A549 (cell line): ENCODE measurements around the gene FAM47E. TPM values are rescaled to one million over a fixed set of nuclear protein-coding genes. Genes with fewer than 3 reads are reported as not detected.

ENCODE experiments used
- ATAC-seq, 2 experiments: fragments of 200-7000 bp in 1 of 2; fragments of >200 bp in 1 of 2; cut with Nextera tagmentation in 1 of 2; cut with Tn5 transposase in 1 of 2; 3 replicates each; pipeline versions ENCODE4 v1.8.0 to v1.9.1; 2018 to 2020; ENCODE audit warnings: mild to moderate bottlenecking in 1 of 2, moderate library complexity in 1 of 2
- CTCF ChIA-PET: fragments of 300-600 bp; sonication (Branson Sonifier 250); formaldehyde crosslinking; extraction: SDS; loops from one replicate; lab custom pipeline; 2021; ENCODE audit warnings: antibody characterized with exemption, inconsistent platforms; lab: Yijun Ruan, JAX
- POLR2A ChIA-PET: fragments of 350-600 bp; formaldehyde crosslinking; extraction: SDS; loops from one replicate; lab custom pipeline; 2021; ENCODE audit warnings: antibody characterized with exemption, inconsistent platforms; lab: Yijun Ruan, JAX
- DNase-seq, 2 experiments: peaks; one replicate each; pipeline versions ENCODE4 v3.0.0 to v3.0.0-alpha.2; 2011 to 2016; ENCODE audit warnings: low read depth in 1 of 2, low spot score in 1 of 2
- FAIRE-seq: peaks from 2 replicates; lab custom pipeline; 2011; peaks lifted over from hg19 to GRCh38; lab: Jason Lieb, UNC
- H3K27ac ChIP-seq, 2 experiments: fragments of >200 bp; sonication (Bioruptor Twin); formaldehyde crosslinking; 3 replicates each; pipeline ENCODE4 v1.5.1; 2016 to 2017
- H3K4me1 ChIP-seq: fragments of >200 bp; sonication (Bioruptor Twin); formaldehyde crosslinking; 3 replicates; pipeline ENCODE4 v1.6.1; 2016
- H3K4me2 ChIP-seq: fragments of >200 bp; sonication (Bioruptor Twin); formaldehyde crosslinking; 3 replicates; pipeline ENCODE4 v1.6.1; 2016
- H3K4me3 ChIP-seq: fragments of >200 bp; sonication (Bioruptor Twin); formaldehyde crosslinking; 3 replicates; pipeline ENCODE4 v1.5.1; 2016
- H3K9me3 ChIP-seq: fragments of >200 bp; sonication (Bioruptor Twin); formaldehyde crosslinking; 3 replicates; pipeline ENCODE4 v1.6.1; 2016
- BHLHE40 ChIP-seq: IDR thresholded peaks from 2 replicates; pipeline ENCODE4 v1.6.1; 2012; ENCODE audit warnings: low read depth, low read length, inconsistent platforms
- CHD4 ChIP-seq: fragments of 200-600 bp; sonication (generic); IDR thresholded peaks from 2 replicates; pipeline ENCODE4 v1.6.1; 2016; ENCODE audit warnings: antibody characterized with exemption, mild to moderate bottlenecking, borderline replicate concordance
- HES2 ChIP-seq: fragments of >200 bp; sonication (Bioruptor Twin); formaldehyde crosslinking; IDR thresholded peaks from 2 replicates; pipeline ENCODE4 v1.6.1; 2016
- HEYL ChIP-seq: fragments of 250-450 bp; sonication (Bioruptor Pico); IDR thresholded peaks from 2 replicates; pipeline ENCODE4 v1.8.0; 2021; ENCODE audit warnings: mild to moderate bottlenecking, moderate library complexity
- HOXA7 ChIP-seq: fragments of 250-450 bp; sonication (Bioruptor Pico); IDR thresholded peaks from 2 replicates; pipeline ENCODE4 v1.5.0; 2020; ENCODE audit warnings: mild to moderate bottlenecking, moderate library complexity
- HOXB5 ChIP-seq: fragments of 250-450 bp; sonication (Bioruptor Pico); IDR thresholded peaks from 2 replicates; pipeline ENCODE4 v1.5.0; 2020; ENCODE audit warnings: mild to moderate bottlenecking, moderate library complexity
- JUNB ChIP-seq: fragments of >200 bp; sonication (Bioruptor Twin); formaldehyde crosslinking; IDR thresholded peaks from 2 replicates; pipeline ENCODE4 v1.6.1; 2016
- KDM1A ChIP-seq: fragments of 200-600 bp; sonication (generic); IDR thresholded peaks from 2 replicates; pipeline ENCODE4 v1.6.1; 2016; ENCODE audit warnings: low read depth, mild to moderate bottlenecking
- NPAS2 ChIP-seq: fragments of 250-450 bp; sonication (Bioruptor Pico); IDR thresholded peaks from 2 replicates; pipeline ENCODE4 v1.8.0; 2022; ENCODE audit warnings: mild to moderate bottlenecking, moderate library complexity, borderline replicate concordance
- PHF8 ChIP-seq: fragments of 200-600 bp; sonication (generic); IDR thresholded peaks from 2 replicates; pipeline ENCODE4 v1.6.1; 2016; ENCODE audit warnings: low read depth, mild to moderate bottlenecking, antibody characterized with exemption, moderate library complexity, borderline replicate concordance
- POLR2A ChIP-seq: IDR thresholded peaks from 2 replicates; pipeline ENCODE4 v1.6.1; 2012; ENCODE audit warnings: mild to moderate bottlenecking, low read length
- RAD21 ChIP-seq, 2 experiments: fragments of >200 bp in 1 of 2; sonication (Bioruptor Twin) in 1 of 2; formaldehyde crosslinking in 1 of 2; IDR thresholded peaks in 1 of 2; conservative IDR thresholded peaks in 1 of 2; 2 replicates in 1 of 2; 3 replicates in 1 of 2; pipeline ENCODE4 v1.6.1; 2012 to 2018; ENCODE audit warnings: inconsistent platforms in 1 of 2
- TFCP2L1 ChIP-seq: fragments of 250-450 bp; sonication (Bioruptor Pico); IDR thresholded peaks from 2 replicates; pipeline ENCODE4 v1.5.0; 2021; ENCODE audit warnings: mild to moderate bottlenecking
- ZFP36 ChIP-seq: fragments of 450-650 bp; IDR thresholded peaks from 2 replicates; pipeline ENCODE4 v1.6.1; 2014; ENCODE audit warnings: borderline replicate concordance; ENCODE audit not compliant: partially characterized antibody
- ZNF302 ChIP-seq: fragments of 250-450 bp; sonication (Bioruptor Pico); IDR thresholded peaks from 2 replicates; pipeline ENCODE4 v1.9.0; 2021; ENCODE audit warnings: inconsistent platforms, mild to moderate bottlenecking, moderate library complexity
- ZSCAN20 ChIP-seq: fragments of 250-450 bp; sonication (Bioruptor Pico); IDR thresholded peaks from 2 replicates; pipeline ENCODE4 v1.8.0; 2022; ENCODE audit warnings: mild to moderate bottlenecking, moderate library complexity
- WGBS: methylation state at CpG from one replicate; pipeline ENCODE4 v1.1.6; 2017; ENCODE audit errors: missing lambda C conversion rate; 5-methylcytosine and 5-hydroxymethylcytosine counted together
- polyA plus RNA-seq, 4 experiments: library from polyadenylated mRNA; depleted of rRNA in 3 of 4; stranded (reverse); fragments of >200 nt; fragmentation: RNase III in 1 of 4; extraction: RNeasy Plus Mini Kit Qiagen cat#74134 plus additional on column Dnase treatment in 1 of 4; gene quantifications; 2 replicates in 3 of 4; 3 replicates in 1 of 4; pipeline ENCODE4 v1.2.3, GENCODE V29; 2011 to 2017
- TF ChIP-seq, protein P1 (sequence below): fragments of 150-350 bp; IDR thresholded peaks from 2 replicates; pipeline ENCODE4 v1.6.1; 2014; ENCODE audit warnings: low read depth, mild to moderate bottlenecking, low read length
- TF ChIP-seq, protein P2 (sequence below): fragments of 250-450 bp; sonication (Bioruptor Pico); IDR thresholded peaks from 2 replicates; pipeline ENCODE4 v1.5.0; 2021; ENCODE audit warnings: mild to moderate bottlenecking, moderate library complexity, borderline replicate concordance

The FAM47E gene
- polyA plus RNA-seq, 2 of the 4 experiments (the other 2 are of a cell fraction): 0.23 to 0.85 TPM

DNA sequence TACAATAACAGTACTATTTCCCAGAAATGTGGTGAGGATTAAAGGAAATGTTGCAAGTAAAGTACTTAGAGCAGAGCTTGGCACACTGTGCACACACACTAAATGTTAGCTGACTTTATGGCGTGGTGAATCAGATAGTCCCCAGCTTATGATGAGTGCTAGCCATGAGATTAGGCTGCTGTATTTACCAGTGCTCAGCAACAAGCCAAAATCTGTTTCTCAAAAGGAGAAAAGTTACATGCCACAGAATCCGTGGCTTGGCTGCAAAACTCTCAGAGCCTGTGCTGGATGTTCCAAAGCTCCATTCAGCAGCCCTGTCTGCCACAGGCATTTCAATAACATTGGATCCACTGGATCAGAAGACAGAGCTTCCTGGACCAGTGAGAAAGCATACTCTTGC lies 42.3 kb downstream of the FAM47E start:
- ATAC-seq: no peak

DNA sequence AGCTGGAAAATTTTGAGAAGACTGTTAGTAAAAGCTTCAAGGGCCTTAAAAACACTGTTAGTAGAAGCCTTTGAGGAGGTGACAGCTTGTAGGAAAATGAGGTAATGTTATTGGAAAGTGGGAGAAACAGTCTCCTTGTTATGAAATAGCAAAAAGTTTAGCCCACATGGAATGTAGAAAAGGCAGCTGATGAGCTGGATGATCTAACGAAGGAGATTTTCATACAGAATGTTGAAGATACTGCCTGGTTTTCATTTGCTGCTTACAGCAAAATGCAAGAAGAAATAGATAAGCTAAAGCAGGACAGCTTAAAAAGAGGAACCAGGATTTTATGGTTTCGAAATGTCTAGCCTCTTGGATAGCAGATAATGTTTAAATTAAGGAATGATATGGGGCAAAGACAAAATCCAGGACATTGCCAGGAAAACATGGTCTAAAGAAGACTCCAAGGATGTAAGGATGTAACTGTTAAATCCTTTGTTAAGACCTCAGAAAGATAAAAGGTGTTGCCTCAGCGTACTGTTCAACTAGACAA lies 44.8 kb downstream of the FAM47E start:
- POLR2A ChIA-PET: no interaction called here
- CTCF ChIA-PET: interaction anchor here (1.9 kb wide), 1 partner anchor 10 kb away, joined by 12 read pairs; the partner anchor contains the start of gene STBD1
- DNase-seq (no peak), ATAC-seq (no peak), FAIRE-seq (no peak)
- TF ChIP-seq, protein P1, sequence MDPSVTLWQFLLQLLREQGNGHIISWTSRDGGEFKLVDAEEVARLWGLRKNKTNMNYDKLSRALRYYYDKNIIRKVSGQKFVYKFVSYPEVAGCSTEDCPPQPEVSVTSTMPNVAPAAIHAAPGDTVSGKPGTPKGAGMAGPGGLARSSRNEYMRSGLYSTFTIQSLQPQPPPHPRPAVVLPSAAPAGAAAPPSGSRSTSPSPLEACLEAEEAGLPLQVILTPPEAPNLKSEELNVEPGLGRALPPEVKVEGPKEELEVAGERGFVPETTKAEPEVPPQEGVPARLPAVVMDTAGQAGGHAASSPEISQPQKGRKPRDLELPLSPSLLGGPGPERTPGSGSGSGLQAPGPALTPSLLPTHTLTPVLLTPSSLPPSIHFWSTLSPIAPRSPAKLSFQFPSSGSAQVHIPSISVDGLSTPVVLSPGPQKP: no peak
- TF ChIP-seq JUNB (no peak), ZSCAN20 (CRISPR knock-in tag) (no peak), CHD4 (no peak), PHF8 (no peak), HES2 (no peak), ZFP36 (no peak), HEYL (no peak)
- H3K4me1 ChIP-seq: peaks cover 8% of the 10 kb centered on the region; the same call in 2 of the 3 replicates
- 53% methylated on average over 3 of the region's 3 CpGs for WGBS
- H3K27ac ChIP-seq: no peak overlapping the region
- no peak overlapping the region for H3K4me2 ChIP-seq
- peaks cover 17% of the 10 kb centered on the region; the same call in 2 of the 3 replicates for H3K9me3 ChIP-seq
- H3K4me3 ChIP-seq: no peak overlapping the region

More for the DNA sequence above, 42.3 kb downstream of the FAM47E start:
- H3K4me3 ChIP-seq: no peak overlapping the region
- H3K4me2 ChIP-seq: no peak overlapping the region
- ChIA-PET POLR2A (no interaction called here), CTCF (interaction anchor here (0.9 to 1.8 kb wide), 2 partner anchors 84 to 114 kb away, joined by 3 to 6 read pairs; no protein-coding TSS in a partner anchor)
- DNase-seq (no peak), FAIRE-seq (no peak)
- H3K4me1 ChIP-seq: no peaks in the 10 kb centered on the region
- H3K9me3 ChIP-seq: peaks cover 15% of the 10 kb centered on the region; the same call in 2 of the 3 replicates
- TF ChIP-seq NPAS2 (CRISPR knock-in tag): no peak
- no peak for TF ChIP-seq PHF8
- H3K27ac ChIP-seq: no peak overlapping the region
- 45% methylated on average over 2 of the region's 2 CpGs for WGBS

GRCh38 chr4:76298227-76298626 lies 46.7 kb downstream of the FAM47E start:
- POLR2A ChIA-PET: no interaction called here
- no peak overlapping the region for H3K27ac ChIP-seq

More at GRCh38 chr4:76298227-76298626, 46.7 kb downstream of the FAM47E start:
- no peak for TF ChIP-seq BHLHE40
- TF ChIP-seq, protein P1: no peak
- TF ChIP-seq TFCP2L1 (CRISPR knock-in tag): no peak
- TF ChIP-seq NPAS2 (CRISPR knock-in tag): no peak
- TF ChIP-seq KDM1A: no peak
- no peak for TF ChIP-seq HEYL
- TF ChIP-seq POLR2A: no peak
- no peak for TF ChIP-seq HOXB5 (CRISPR knock-in tag)
- TF ChIP-seq ZNF302 (CRISPR knock-in tag): no peak
- TF ChIP-seq, protein P2, sequence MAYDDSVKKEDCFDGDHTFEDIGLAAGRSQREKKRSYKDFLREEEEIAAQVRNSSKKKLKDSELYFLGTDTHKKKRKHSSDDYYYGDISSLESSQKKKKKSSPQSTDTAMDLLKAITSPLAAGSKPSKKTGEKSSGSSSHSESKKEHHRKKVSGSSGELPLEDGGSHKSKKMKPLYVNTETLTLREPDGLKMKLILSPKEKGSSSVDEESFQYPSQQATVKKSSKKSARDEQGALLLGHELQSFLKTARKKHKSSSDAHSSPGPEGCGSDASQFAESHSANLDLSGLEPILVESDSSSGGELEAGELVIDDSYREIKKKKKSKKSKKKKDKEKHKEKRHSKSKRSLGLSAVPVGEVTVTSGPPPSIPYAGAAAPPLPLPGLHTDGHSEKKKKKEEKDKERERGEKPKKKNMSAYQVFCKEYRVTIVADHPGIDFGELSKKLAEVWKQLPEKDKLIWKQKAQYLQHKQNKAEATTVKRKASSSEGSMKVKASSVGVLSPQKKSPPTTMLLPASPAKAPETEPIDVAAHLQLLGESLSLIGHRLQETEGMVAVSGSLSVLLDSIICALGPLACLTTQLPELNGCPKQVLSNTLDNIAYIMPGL (CRISPR knock-in tag): no peak
- no peak for TF ChIP-seq HOXA7 (CRISPR knock-in tag)
- no peak for TF ChIP-seq RAD21 (conservative IDR thresholded peaks at IDR 0.05 in 1 of 2, IDR thresholded peaks at IDR 0.05 in 1 of 2)
- no peak overlapping the region for H3K4me3 ChIP-seq
- H3K4me1 ChIP-seq: peaks cover 24% of the 10 kb centered on the region
- DNase-seq (no peak), ATAC-seq (no peak), FAIRE-seq (no peak)
- CTCF ChIA-PET: interaction anchor here (0.6 to 1.1 kb wide), 2 partner anchors 119 to 1473 kb away, joined by 4 read pairs; no protein-coding TSS in a partner anchor
- H3K4me2 ChIP-seq: no peak overlapping the region
- H3K9me3 ChIP-seq: peaks cover 17% of the 10 kb centered on the region; the same call in 2 of the 3 replicates
